ENCODE data around the gene CDCA8. TPM values are rescaled to one million over a fixed set of nuclear protein-coding genes. Genes with fewer than 3 reads are reported as not detected.

CDCA8 gene
- total and polyA plus RNA-seq, 4 donors: 0.80 to 2.2 (median 1.6) TPM

DNA sequence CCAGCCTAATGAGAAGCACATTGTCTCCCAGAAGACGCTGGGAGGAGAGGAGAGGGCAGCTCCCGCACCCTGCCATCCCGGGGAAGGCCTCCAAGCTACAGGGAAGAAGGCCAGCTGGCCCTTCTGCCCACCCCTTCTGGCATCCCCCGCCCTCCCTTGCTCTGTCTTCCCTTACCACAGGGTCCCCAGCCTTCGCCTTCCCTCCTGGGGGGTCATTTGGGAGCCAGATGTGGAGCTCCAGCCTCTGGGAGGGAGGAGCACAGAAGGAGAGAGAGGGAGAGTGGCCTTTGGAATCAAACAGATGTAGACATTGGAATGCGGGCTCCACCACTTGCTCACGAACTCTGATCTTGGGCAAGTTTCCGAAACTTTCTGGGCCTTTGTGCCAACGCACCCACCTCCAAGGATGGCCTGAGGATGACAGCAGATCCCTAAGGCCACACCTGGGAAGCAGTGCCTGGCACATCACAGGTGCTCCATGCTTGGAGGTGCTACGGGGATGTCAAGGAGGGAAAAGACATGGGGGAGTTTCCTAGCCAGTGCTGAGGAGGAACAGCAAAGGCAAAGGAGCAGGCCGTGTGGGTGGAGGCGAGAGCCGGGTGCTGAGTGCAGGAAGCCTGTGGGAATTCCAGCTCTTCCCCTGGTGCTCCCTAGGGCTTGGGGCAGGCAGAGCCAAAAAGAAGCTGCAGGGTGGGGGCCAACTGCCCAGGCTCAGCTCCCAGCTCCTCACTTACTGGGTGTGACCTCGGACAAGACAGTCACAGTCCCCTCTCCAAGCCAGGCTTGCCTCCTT is 34.5 kb upstream of the CDCA8 start:
- TF ChIP-seq, protein P1, sequence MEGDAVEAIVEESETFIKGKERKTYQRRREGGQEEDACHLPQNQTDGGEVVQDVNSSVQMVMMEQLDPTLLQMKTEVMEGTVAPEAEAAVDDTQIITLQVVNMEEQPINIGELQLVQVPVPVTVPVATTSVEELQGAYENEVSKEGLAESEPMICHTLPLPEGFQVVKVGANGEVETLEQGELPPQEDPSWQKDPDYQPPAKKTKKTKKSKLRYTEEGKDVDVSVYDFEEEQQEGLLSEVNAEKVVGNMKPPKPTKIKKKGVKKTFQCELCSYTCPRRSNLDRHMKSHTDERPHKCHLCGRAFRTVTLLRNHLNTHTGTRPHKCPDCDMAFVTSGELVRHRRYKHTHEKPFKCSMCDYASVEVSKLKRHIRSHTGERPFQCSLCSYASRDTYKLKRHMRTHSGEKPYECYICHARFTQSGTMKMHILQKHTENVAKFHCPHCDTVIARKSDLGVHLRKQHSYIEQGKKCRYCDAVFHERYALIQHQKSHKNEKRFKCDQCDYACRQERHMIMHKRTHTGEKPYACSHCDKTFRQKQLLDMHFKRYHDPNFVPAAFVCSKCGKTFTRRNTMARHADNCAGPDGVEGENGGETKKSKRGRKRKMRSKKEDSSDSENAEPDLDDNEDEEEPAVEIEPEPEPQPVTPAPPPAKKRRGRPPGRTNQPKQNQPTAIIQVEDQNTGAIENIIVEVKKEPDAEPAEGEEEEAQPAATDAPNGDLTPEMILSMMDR (IDR thresholded peaks at IDR 0.05; ENCODE audit: control extremely low read depth, extremely low read depth): no peak
- DNase-seq: no peak

DNA sequence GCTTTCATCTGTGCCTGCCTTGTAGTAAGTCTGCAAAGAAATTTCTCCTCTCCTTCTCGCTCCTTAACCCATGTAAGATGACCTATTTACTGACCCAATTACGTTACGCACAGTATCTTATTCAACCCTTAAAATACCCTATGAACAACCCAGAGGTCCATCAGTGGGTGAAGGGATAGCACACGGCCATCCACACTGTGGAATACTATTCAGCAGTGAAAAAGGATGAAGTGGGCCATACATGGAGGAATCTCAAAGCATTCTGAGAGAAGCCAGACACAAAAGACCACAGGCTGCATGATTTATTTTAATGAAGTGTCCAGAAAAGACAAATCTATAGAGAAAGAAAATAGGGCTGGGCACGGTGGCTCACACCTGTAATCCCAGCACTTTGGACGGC is 33.8 kb upstream of the CDCA8 start:
- DNase-seq (no peak), ATAC-seq (ENCODE audit: insufficient read depth, low FRiP score) (no peak)
- Histone ChIP-seq H3K27me3 (ENCODE audit: control insufficient read depth in 3 of 3, insufficient read depth in 3 of 3, low read length in 2 of 3) (peaks cover 0 to 2% (median 0%) of the 10 kb centered on the region in 3 donors), H3K4me1 (ENCODE audit: control insufficient read depth in 5 of 5, insufficient read depth in 5 of 5, low read length in 5 of 5) (no peaks in the 10 kb centered on the region), H3K9me3 (ENCODE audit: control insufficient read depth in 4 of 4, insufficient read depth in 3 of 4, low read length in 3 of 4) (no peaks in the 10 kb centered on the region), H3K27ac (ENCODE audit: low read depth in 1 of 2, low read length in 1 of 2) (no peak overlapping the region), H3K4me3 (no peak overlapping the region), H3K36me3 (ENCODE audit: control insufficient read depth in 4 of 4, insufficient read depth in 4 of 4, low read length in 4 of 4) (no peaks in the 10 kb centered on the region), H3K9ac (ENCODE audit: insufficient read depth in 1 of 2, low read length in 2 of 2) (no peak overlapping the region)
- WGBS, 2 donors: 87 to 92% methylated on average over 6 of the region's 6 CpGs
- TF ChIP-seq, protein P1 (IDR thresholded peaks at IDR 0.05; ENCODE audit: control extremely low read depth, extremely low read depth): no peak

More for the DNA sequence above, 34.5 kb upstream of the CDCA8 start:
- no peak for ATAC-seq (ENCODE audit: insufficient read depth, low FRiP score)
- no peak overlapping the region for H3K9ac ChIP-seq (ENCODE audit: insufficient read depth in 1 of 2, low read length in 2 of 2)
- WGBS, 2 donors: 76 to 89% methylated on average over 14 of the region's 14 CpGs
- H3K9me3 ChIP-seq (ENCODE audit: control insufficient read depth in 4 of 4, insufficient read depth in 3 of 4, low read length in 3 of 4): no peaks in the 10 kb centered on the region
- H3K36me3 ChIP-seq (ENCODE audit: control insufficient read depth in 4 of 4, insufficient read depth in 4 of 4, low read length in 4 of 4): no peaks in the 10 kb centered on the region
- no peak overlapping the region for H3K27ac ChIP-seq (ENCODE audit: low read depth in 1 of 2, low read length in 1 of 2)
- no peaks in the 10 kb centered on the region for H3K4me1 ChIP-seq (ENCODE audit: control insufficient read depth in 5 of 5, insufficient read depth in 5 of 5, low read length in 5 of 5)
- H3K4me3 ChIP-seq: no peak overlapping the region
- H3K27me3 ChIP-seq (ENCODE audit: control insufficient read depth in 3 of 3, insufficient read depth in 3 of 3, low read length in 2 of 3): peaks cover 0 to 2% (median 0%) of the 10 kb centered on the region in 3 donors

DNA sequence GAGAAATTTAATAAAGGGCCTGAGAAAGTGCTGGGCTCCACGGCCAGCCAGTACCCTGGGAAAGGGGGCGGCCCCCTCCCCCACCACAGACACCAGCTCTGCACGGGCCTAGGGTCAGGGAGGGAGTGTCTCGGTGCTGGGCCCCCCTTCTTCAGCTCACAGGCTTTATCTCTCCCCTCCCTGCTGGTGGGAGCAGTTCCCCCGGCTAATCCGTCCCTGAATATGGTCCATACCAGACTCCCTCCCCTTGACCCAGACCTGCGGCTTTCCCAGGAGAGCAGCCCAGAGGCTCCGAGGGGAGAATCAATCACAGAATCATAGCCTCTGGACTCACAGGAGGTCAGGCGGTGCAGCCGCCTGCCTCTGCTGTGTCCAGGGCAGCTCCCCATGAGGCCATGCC is 31.7 kb upstream of the CDCA8 start:
- TF ChIP-seq, protein P1 (IDR thresholded peaks at IDR 0.05; ENCODE audit: control extremely low read depth, extremely low read depth): no peak
- ATAC-seq (ENCODE audit: insufficient read depth, low FRiP score) (no peak), DNase-seq (no peak)
- H3K9me3 ChIP-seq (ENCODE audit: control insufficient read depth in 4 of 4, insufficient read depth in 3 of 4, low read length in 3 of 4): peaks cover 0 to 1% (median 0%) of the 10 kb centered on the region in 4 donors
- no peak overlapping the region for H3K9ac ChIP-seq (ENCODE audit: insufficient read depth in 1 of 2, low read length in 2 of 2)
- peaks cover 0 to 2% (median 0%) of the 10 kb centered on the region in 3 donors for H3K27me3 ChIP-seq (ENCODE audit: control insufficient read depth in 3 of 3, insufficient read depth in 3 of 3, low read length in 2 of 3)
- H3K36me3 ChIP-seq (ENCODE audit: control insufficient read depth in 4 of 4, insufficient read depth in 4 of 4, low read length in 4 of 4): no peaks in the 10 kb centered on the region
- H3K27ac ChIP-seq (ENCODE audit: low read depth in 1 of 2, low read length in 1 of 2): no peak overlapping the region
- no peak overlapping the region for H3K4me3 ChIP-seq
- no peaks in the 10 kb centered on the region for H3K4me1 ChIP-seq (ENCODE audit: control insufficient read depth in 5 of 5, insufficient read depth in 5 of 5, low read length in 5 of 5)
- 33 to 62% methylated on average over 10 of the region's 10 CpGs for WGBS, 2 donors
